SU-DHL-6 (cell line): ENCODE measurements around the gene G0S2.

Experiments
- CTCF ChIP-seq: fragments of 200-600 bp; sonication (generic); IDR thresholded peaks from one replicate; pipeline ENCODE4 v1.5.1; 2017; ENCODE audit warnings: antibody characterized with exemption, mild to moderate bottlenecking, low read length, moderate library complexity; ENCODE audit not compliant: insufficient read depth, poor library complexity, severe bottlenecking
- EZH2phosphoT487 ChIP-seq: fragments of 200-600 bp; sonication (generic), shearing (Covaris generic); conservative IDR thresholded peaks from 2 replicates; pipeline ENCODE4 v1.6.1; 2018; ENCODE audit warnings: mild to moderate bottlenecking, antibody characterized with exemption, low read length, moderate library complexity, mixed read lengths

GRCh38 chr1:209692296-209692695, 17.1 kb downstream of the G0S2 start:
- TF ChIP-seq CTCF (no peak), EZH2phosphoT487 (no peak)
